GM18502 (cell line): ENCODE results near the gene HEBP1.

Source experiments
- ATAC-seq: cut with Tn5 transposase; IDR thresholded peaks from one replicate; pipeline ENCODE4 v1.9.1; 2021; ENCODE audit warnings: mild to moderate bottlenecking; ENCODE audit not compliant: unreplicated experiment, poor library complexity

HEBP1 gene

GRCh38 chr12:12954878-12955625, 45.0 kb downstream of the HEBP1 start:
- no peak for ATAC-seq

- no peak for ATAC-seq
These were observed 45.7 kb downstream of the HEBP1 start for GRCh38 chr12:12954356-12954755.

DNA sequence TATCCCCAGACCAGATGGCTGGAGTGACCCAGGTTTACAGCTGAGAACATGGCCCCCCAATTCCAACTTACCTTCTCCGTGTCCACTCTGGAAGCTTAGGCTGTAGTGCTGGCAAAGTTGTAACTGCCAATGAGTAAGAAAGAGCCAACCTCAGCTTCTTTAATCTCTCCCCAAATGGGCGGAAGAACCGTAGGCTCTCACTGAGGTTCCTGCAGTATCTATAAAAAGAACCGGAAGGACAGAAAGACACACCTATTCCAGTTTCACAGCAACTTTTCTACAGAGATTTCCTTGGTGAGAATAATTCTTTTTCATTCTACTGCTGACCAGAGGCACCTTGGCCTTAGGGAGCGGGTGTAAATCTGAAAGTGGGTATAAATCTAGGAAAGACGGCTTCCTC, 48.0 kb downstream of the HEBP1 start, which contains the start of gene GPRC5D:
TSS of gene GPRC5D (minus strand) at position 135 of the 400 bp plus-strand sequence. CDS start 1,786 bp downstream, outside the sequence.
- ATAC-seq = no peak

DNA sequence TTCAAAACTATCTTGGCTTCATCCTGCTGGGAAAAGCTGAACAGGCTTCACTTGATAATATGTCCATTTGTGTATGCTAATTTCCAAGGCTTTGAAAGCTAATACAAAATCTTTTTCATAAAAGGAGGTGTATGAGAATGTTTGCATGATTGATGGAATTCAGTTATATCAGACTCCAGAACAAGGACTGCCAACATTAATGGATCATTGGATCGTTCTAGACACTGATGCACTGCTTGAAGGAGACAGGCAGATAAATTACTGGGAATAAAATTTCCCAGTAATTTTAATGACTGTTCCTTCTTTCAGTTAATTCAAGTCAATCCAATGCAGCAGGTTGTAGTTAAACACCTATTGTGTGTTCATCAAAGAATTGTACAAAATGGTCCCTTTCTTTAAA, 48.6 kb downstream of the HEBP1 start:
- ATAC-seq = no peak

DNA sequence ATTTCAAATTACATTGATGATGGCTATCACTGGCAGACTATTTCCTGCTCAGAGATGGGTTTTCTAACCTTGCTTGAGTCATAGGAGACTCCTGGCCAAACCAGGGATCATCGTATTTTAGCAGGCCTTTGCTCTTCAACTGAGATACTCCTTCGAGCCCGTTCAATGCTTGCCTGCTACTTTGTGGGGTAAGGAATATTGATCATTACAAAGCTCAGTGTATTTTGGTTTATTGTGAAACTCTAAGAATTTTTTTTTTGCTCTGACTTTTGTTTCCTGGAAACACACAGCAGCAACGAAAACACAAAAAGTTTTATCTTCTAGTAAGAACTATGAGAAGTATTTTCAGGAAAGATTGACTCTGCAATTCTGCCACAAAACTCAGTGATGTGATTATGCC, 52.2 kb downstream of the HEBP1 start:
- no peak for ATAC-seq

DNA sequence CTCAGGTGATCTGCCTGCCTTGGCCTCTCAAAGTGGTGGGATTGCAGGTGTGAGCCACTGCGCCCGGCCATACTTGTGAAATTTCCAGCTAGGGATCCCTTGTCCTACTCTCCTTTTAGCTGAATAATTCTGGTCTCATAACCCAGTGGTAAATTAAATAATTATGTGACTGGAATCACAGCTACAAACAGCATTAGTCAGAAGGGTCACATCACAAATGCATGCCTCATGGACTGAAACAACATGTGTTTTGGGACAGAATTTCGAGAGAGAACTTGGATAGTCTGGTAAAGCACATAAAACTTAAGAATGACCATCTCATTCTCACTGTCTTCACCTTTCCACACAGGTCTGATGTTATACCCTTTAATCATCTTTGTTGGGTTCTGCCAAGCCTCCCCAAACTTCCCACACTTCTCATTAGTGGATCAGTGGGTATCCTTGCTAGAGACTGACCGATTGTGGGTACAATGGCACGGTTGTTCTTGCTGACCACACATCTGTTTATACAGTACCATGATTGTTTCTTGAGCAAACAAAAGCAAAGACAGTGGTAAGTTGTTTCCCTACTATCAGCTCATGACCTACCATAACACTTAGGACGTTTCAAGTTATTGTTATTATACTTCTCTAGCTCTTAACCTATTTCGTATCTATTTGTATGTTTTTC, 53.2 kb downstream of the HEBP1 start:
- ATAC-seq = no peak

DNA sequence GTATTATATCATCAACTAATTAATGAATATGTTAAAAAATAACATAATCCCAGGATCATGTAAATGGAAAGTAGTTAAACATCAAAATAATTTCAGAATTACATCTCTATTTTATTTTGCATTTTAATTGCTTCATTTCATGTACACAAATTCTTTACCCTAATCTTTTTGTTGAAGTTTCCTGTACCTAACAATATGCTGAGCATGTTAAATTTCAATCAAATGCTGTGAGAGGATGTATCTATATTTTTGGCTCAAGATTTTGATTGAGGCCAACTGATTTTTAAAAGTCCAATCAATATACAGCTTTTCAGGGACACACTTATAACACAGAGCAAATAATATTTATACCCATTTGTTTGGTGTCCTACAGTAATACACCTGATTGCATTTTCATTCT, 54.5 kb downstream of the HEBP1 start:
- ATAC-seq = no peak

DNA sequence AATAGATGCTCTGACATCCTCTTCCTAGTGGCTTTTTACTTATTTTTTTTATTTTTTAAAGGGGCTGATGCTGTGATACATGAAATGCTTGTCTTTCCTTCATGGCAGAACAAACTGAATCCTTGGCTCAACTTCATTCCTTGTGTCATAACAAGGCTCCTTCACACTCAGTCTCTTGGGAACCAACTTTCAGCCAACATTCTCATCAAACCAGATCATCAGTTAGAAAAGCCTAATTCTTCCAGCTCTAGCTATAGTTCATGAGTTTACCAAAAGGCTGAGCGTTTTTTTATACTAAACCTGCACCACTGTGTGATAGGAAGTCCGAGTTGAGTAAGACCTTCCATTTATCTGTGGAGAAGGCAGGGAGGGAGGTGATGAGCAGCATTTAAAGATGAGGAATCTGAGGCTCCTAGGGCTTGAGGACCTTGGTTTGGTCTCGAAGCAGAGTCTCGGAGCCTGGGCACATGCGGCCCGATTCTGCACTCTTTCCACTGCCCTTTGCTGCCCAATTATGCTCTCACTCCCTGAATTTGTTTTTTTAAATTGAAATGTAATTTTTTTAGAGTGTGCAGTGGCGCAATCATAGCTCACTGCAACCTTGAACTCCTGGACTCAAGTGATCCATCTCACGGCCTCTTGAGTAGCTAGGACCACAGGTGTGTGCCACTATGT, 56.3 kb downstream of the HEBP1 start:
- ATAC-seq = no peak

DNA sequence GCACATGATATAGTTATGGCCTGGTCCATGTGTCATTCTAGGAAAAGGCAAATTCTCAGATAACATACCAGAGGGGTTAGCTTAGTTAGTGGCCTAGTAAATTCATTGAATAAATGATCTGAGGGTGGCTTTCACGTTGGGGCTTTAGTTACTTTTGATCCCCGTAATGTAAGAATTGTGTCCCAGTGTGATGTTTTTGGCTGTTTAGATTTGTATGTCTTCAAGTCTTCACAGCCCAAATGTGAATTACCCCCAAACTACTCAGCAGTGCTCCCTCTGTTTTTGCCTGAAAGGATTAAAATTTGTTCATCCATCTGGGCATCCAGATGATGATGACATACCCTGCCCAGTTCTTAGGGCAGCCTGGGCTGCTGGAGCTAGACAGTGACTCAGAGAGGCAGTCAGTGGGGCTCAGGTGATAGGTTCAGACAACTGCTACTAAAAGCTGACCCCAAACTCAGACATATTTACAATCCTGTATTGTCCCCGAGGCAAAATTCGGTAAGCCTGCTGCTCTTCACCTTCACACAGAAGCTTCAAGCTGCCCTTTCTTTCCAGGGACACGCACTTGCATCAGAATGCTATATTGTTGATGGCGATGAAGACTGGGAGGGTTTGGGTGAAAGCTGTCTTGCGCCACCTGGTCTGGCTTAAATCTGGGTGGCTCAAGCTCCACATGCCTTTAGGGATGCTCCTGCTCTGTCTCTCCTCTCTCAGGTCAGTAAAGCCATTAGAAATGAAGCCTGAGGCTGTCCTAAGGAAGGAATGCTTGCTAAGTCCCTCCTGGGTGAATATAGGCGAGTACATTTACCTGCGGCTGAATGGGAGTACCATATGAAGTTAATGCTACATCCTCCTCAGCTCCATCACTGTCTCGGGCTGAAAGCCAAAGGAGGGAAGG, 58.4 kb downstream of the HEBP1 start:
- no peak for ATAC-seq

DNA sequence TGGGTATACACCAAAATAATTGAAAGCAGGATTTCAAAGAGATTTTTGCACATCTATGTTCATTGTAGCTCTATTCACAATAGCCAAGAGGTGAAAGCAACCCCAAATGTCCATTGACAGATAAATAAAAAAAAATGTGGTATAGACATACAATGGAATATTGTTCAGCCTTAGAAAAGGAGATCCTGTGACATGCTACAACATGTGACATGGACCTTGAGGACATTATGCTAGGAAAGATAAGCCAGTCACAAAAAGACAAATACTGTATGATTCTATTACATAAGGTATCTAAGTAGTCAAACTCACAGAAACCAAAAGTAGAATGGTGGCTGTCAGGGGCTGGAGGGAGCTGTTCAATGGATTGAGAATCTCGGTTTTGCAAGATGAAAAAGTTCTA, 60.2 kb downstream of the HEBP1 start:
- ATAC-seq = no peak

- ATAC-seq = no peak
These were observed 61.5 kb downstream of the HEBP1 start for GRCh38 chr12:12938541-12938940.

- ATAC-seq = no peak
These were observed 63.0 kb downstream of the HEBP1 start for GRCh38 chr12:12936983-12937491.

- ATAC-seq = no peak
These were observed 65.5 kb downstream of the HEBP1 start for GRCh38 chr12:12934556-12934955.

- ATAC-seq = no peak
These were observed 66.3 kb downstream of the HEBP1 start for GRCh38 chr12:12933742-12934141.

- no peak for ATAC-seq
These were observed 69.3 kb downstream of the HEBP1 start for GRCh38 chr12:12930633-12931219.

- no peak for ATAC-seq
These were observed 70.4 kb downstream of the HEBP1 start for GRCh38 chr12:12929696-12930095.

GRCh38 chr12:12927211-12928079, 72.6 kb downstream of the HEBP1 start:
- ATAC-seq = no peak

DNA sequence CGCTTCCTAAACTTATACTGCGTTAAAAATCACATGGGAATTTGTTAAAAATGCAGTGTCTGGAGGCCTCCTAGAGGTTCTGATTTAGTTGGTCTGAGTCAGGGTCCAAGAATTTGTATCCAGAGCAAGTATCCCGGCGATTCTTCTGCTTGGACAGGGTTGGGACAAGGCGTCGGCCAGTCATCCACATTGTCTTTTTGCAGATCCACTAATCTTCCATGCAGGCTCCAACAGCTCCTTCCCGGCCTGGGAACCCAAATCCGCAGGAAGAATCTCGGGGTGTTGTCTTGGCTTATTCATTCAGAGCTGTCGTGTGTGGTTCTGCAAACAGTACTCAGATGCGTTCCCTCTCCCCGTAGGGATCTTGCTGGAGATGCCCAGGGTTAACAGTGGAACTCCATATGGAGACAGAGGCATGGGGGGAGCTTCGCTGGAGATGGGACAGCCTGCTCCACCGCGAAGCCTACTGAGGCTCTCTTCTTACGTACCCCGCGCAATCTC, 73.4 kb downstream of the HEBP1 start:
- no peak for ATAC-seq

- ATAC-seq = no peak
These were observed 74.7 kb downstream of the HEBP1 start for GRCh38 chr12:12925388-12925787.
